Fibroblast of mammary gland (primary cell): Measurements from ENCODE around the gene KRTAP10-4.

ENCODE experiments used
- DNase-seq: peaks from one replicate; pipeline ENCODE4 v3.0.0-alpha.2; 2010; ENCODE audit warnings: low read depth
- H3K4me3 ChIP-seq: 2 replicates; pipeline ENCODE4 v1.5.1; 2011; ENCODE audit warnings: low read depth, mild to moderate bottlenecking, low read length, moderate library complexity; ENCODE audit not compliant: control insufficient read depth
- CTCF ChIP-seq: conservative IDR thresholded peaks from 2 replicates; pipeline ENCODE4 v1.5.1; 2011; ENCODE audit warnings: low read depth, low read length, inconsistent platforms; ENCODE audit not compliant: control insufficient read depth, insufficient read depth

The KRTAP10-4 gene

GRCh38 chr21:44618504-44618903 is 45.0 kb downstream of the KRTAP10-4 start:
- H3K4me3 ChIP-seq: no peak overlapping the region

GRCh38 chr21:44618909-44619308 is 45.4 kb downstream of the KRTAP10-4 start:
- no peak for TF ChIP-seq CTCF
- no peak overlapping the region for H3K4me3 ChIP-seq
- no peak for DNase-seq

More at GRCh38 chr21:44618504-44618903, 45.0 kb downstream of the KRTAP10-4 start:
- no peak for TF ChIP-seq CTCF
- no peak for DNase-seq

- no peak overlapping the region for H3K4me3 ChIP-seq
- TF ChIP-seq CTCF: no peak
- no peak for DNase-seq
Measured at GRCh38 chr21:44619886-44620285, 46.4 kb downstream of the KRTAP10-4 start.

- TF ChIP-seq CTCF: no peak
- DNase-seq: no peak
- H3K4me3 ChIP-seq: no peak overlapping the region
Measured at GRCh38 chr21:44623575-44623974, 50.0 kb downstream of the KRTAP10-4 start.
